LNCAP (cell line): ENCODE results near the gene ZC3H7B.

Experiments used
- CTCF ChIP-seq: fragments of 450-650 bp; IDR thresholded peaks from 2 replicates; pipeline ENCODE4 v1.5.1; 2017; ENCODE audit warnings: mild to moderate bottlenecking

The ZC3H7B gene

GRCh38 chr22:41262250-41262765 is 39.0 kb upstream of the ZC3H7B start:
- no peak for TF ChIP-seq CTCF

- no peak for TF ChIP-seq CTCF
These were observed 37.6 kb upstream of the ZC3H7B start for GRCh38 chr22:41263704-41264103.

GRCh38 chr22:41264408-41264941 is 36.9 kb upstream of the ZC3H7B start:
- no peak for TF ChIP-seq CTCF

- TF ChIP-seq CTCF: no peak
These were observed 33.4 kb upstream of the ZC3H7B start for GRCh38 chr22:41267958-41268357.

- no peak for TF ChIP-seq CTCF
These were observed 29.5 kb upstream of the ZC3H7B start for GRCh38 chr22:41271787-41272186.

- TF ChIP-seq CTCF: no peak
These were observed 28.2 kb upstream of the ZC3H7B start for GRCh38 chr22:41273128-41273527.

GRCh38 chr22:41274856-41275255 is 26.5 kb upstream of the ZC3H7B start:
- TF ChIP-seq CTCF: no peak

GRCh38 chr22:41280065-41280464 is 21.3 kb upstream of the ZC3H7B start:
- TF ChIP-seq CTCF: no peak
